T-helper 9 cell (primary cell): ENCODE measurements around the gene DAPK3.
"Not testable (repeated sequence)": the region's sequence is repeated elsewhere in the genome, so short reads cannot be mapped to it uniquely, and the experiment has no call there.

Experiments used
- DNase-seq: peaks from one replicate; pipeline ENCODE4 v3.0.0-alpha.2; 2020

Gene DAPK3

GRCh38 chr19:3952755-3953276, 18.1 kb downstream of the DAPK3 start:
- DNase-seq, result not testable (repeated sequence)

GRCh38 chr19:3950871-3951861, 19.7 kb downstream of the DAPK3 start:
- no peak for DNase-seq

GRCh38 chr19:3949997-3950859, 20.7 kb downstream of the DAPK3 start:
- no peak for DNase-seq

DNA sequence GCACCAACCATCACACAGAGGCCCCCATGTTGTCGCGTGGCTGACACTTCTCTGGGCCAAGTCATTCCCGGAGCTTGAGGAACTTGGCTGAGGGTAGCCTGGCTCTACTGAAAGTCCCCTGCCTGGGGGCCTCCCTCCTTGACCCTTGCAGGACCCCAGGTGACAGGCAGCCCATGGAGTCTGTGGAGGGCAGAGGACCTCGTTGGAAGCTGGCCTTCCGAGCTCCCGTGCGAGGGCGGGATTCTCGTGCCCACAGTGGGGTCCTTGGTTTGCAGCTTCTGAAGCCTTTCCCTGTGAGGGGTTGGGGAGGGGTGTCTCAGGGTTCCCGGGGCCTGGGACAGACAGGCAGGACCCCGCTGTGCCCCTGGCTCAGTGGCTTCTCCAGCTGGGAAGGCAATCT, 21.6 kb downstream of the DAPK3 start:
- no peak for DNase-seq

DNA sequence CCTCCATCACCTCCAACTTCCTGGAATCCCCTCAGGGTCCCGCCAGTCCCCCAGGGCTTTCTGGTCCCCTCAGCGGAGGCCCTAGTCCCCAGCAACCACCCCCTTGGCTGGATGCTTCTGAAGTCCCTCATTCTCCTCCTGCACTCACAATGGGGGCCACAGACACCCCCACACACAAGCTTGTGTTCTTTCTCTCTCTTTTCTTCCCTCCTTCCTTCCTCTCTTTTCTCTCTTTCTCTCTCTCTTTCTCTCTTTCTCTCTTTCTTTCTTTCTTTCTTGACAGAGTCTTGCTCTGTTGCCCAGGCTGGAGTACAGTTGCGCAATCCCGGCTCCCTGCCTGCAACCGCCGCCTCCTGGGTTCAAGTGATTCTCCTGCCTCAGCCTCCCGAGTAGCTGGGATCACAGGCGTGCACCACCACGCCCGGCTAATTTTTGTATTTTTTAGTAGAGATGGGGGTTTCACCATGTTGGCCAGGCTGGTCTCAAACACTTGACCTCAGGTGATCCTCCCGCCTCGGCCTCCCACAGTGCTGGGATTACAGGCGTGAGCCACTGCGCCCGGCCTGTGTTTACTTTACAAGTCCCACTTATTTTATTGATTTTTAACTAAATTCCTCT, 23.5 kb downstream of the DAPK3 start:
- DNase-seq, result not testable (repeated sequence)

GRCh38 chr19:3945838-3946237, 25.1 kb downstream of the DAPK3 start:
- no peak for DNase-seq

GRCh38 chr19:3944018-3944721, 26.7 kb downstream of the DAPK3 start:
- no peak for DNase-seq

DNA sequence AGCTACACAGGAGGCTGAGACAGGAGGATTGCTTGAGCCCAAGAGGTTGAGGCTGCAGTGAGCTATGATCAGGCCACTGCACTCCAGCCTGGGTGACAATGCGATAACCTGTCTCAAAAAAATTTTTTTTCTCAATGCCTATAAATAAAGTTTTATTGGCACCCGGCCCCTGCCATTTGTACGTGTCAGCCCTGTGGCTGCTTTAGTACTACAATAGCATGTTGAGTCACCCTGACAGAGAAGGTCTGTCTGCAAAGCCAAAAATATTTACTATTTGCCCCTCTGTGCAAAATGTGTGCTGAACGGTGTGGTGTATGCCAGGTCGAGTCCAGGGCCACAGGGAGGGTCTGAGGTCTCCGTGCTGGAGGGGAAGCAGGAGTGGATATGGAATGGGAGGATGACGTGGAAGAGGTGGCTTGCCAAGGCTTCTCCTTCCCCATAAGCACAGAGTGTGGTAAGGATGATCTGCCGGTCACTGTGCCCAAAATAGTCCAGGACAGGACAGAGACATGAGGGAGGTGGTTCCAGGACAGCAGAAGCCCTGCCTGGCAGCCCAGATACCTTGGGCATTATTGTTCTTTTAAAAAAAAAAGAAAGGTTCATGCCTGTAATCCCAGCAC, 28.0 kb downstream of the DAPK3 start:
- DNase-seq, result no peak

DNA sequence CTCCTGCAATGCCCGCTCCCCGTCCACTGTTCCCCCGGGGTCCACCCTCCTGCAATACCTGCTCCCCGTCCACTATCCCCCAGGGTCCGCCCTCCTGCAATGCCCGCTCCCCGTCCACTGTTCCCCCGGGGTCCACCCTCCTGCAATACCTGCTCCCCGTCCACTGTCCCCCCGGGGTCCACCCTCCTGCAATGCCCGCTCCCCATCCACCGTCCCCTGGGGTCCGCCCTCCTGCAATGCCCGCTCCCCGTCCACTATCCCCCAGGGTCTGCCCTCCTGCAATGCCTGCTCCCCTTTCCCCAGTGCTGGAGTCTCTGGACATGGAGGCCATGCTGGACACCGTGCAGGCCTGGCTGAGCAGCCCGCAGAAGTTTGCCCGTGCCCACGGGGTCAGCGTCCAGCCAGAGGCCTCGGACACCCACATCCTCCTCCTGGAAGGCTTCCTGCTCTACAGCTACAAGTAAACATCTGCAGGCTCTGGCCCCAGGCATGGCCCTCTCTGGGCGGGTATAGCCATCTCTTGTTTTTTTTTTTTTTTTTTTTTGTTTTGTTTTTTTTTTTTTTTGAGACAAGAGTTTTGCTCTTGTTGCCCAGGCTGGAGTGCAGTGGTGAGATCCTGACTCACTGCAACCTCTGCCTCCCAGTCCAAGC, 32.5 kb downstream of the DAPK3 start:
- not testable (repeated sequence) for DNase-seq

- no peak for DNase-seq
These were observed 34.1 kb downstream of the DAPK3 start for GRCh38 chr19:3936506-3937442.

DNA sequence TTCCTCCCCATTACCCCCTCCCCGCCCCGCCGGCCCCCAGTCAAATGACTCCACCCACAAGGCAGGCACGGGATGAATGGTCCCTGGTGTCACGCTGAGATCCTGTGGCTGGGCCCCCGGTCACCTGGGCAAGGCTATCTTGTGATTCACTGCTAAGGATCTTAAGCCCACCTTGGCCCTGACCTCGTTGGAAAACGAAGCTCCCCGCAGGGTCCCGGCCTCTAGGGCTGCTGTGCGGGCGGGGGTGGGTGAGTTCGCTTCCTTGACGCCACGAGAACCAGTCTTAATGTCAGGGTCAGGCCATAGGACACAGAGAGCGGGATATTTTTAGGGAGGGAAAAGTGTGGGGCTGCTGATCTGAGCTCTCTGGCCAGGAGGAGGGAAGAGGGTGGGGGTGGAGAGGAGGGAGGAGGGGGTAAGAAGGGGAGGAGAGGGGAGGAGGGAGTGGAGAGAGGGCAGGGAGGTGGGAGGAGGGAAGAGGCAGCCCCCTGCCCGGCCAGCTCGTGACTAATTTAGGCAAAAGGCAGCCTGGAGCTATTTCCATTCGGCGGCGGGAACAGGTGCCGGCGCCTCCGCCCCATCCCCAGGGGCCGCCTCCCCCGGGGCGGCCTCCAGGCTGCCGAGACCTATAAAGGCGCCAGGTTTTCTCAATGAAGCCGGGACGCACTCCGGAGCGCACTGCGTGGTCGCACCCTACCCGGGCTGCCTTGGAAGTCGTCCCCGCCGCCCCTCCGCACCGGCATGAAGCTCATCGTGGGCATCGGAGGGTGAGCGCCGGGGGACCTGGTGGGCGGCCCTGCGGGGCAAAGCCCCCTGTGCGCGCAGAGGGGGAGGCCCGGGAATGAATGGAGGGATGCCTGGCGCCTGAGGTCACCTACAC, 37.7 kb downstream of the DAPK3 start, which contains the start of gene NMRK2:
TSS of gene NMRK2 (plus strand) at position 139 of the 880 bp plus-strand sequence. CDS start at position 742, 603 bp downstream.
- no peak for DNase-seq

GRCh38 chr19:3931041-3931440, 39.9 kb downstream of the DAPK3 start:
- DNase-seq, result no peak

GRCh38 chr19:3923912-3924311, 47.0 kb downstream of the DAPK3 start:
- DNase-seq, result no peak

DNA sequence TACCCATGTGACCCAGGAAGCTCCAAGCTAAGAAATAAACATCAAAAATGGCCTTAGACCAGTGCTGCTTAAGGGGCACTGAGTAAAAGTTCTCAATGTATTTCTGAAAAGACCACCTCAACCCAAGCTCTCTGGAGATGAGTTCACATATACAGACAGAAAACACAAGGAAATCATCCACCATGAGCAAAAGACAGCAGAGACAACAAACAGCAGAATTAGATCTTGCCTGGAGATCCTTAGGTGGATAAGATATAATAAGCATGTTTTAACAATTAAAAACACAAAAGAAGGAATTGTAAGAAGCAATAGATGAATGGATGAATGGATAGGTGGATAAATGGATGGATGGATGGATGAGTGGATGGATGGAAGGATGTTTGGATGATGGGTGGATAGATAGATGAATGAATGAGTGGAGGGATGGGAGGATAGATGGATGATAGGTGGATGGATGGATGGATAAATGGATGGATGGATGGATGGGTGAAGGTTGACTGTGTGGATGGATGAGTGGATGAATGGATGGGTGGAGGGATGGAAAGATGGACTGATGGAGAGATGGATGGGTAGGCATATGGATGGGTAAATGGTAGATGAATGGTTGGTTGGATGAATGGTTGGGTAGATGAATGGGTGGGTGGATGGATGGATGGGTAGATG, 47.7 kb downstream of the DAPK3 start:
- no peak for DNase-seq

- no peak for DNase-seq
These were observed 51.1 kb downstream of the DAPK3 start for GRCh38 chr19:3919793-3920192.

DNA sequence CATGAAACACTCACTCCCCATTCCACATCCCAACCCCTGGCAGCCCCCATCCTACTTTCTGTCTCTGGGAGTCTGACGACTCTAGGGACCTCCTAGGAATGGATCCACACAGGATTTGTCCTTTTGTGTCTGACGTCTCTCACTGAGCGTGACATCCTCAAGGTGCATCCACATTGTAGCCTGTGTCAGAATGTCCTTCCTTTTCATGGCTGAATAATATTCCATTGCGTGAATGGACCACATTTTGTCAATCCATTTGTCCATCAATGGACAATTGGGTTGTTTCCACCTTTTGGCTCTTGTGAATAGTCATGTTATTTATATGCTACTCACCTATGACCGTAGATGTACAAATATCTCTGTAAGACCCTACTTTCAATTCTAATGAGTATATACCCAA, 54.9 kb downstream of the DAPK3 start:
- DNase-seq, result no peak

GRCh38 chr19:3914199-3914598, 56.7 kb downstream of the DAPK3 start:
- DNase-seq, result no peak

DNA sequence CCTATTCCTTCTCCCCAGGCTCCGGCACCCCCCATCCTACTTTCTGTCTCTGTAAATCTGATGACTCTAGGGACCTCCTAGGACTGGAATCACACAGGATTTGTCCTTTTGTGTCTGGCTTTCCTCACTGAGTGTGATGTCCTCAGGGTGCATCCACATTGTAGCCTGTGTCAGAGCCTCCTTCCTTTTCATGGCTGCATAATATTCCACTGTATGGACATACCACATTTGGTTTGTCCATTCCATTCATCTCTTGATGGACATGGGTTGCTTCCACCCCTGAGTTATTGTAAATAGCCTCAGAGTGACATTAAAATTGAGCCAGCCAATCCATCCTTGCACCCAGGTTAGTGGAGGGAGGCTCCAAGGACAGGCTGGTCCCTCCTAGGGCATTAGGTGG, 60.8 kb downstream of the DAPK3 start:
- no peak for DNase-seq
